Tibial artery (tissue), 4 donors: ENCODE results near the gene PRDM16.

Experiments
- DNase-seq, 2 donors: peaks; one replicate each; pipeline ENCODE4 v3.0.0-alpha.2; 2019
- H3K27ac ChIP-seq, 2 donors: fragments of 200-600 bp; sonication (generic) in 1 of 2; 1 replicate in 1 of 2; 2 replicates in 1 of 2; pipeline ENCODE4 v1.5.1; 2018 to 2019; ENCODE audit warnings: mild to moderate bottlenecking in 1 of 2
- H3K27me3 ChIP-seq, 2 donors: fragments of 200-600 bp; sonication (generic) in 1 of 2; one replicate each; pipeline versions ENCODE4 v1.5.1 to v1.6.0; 2016 to 2019
- H3K36me3 ChIP-seq, 3 donors: fragments of 200-600 bp; sonication (generic) in 2 of 3; one replicate each; pipeline ENCODE4 v1.5.1; 2016 to 2019; ENCODE audit warnings: mild to moderate bottlenecking in 2 of 3
- H3K4me1 ChIP-seq, 4 donors: fragments of 200-600 bp; sonication (generic) in 2 of 4; 1 replicate in 3 of 4; 2 replicates in 1 of 4; pipeline ENCODE4 v1.5.1; 2016 to 2019
- H3K4me3 ChIP-seq, 2 donors: fragments of 200-600 bp; sonication (generic) in 1 of 2; 1 replicate in 1 of 2; 2 replicates in 1 of 2; pipeline ENCODE4 v1.5.1; 2018 to 2019; ENCODE audit warnings: mild to moderate bottlenecking in 2 of 2
- H3K9me3 ChIP-seq, 3 donors: fragments of 200-600 bp; sonication (generic) in 1 of 3; one replicate each; pipeline ENCODE4 v1.5.1; 2016 to 2019
- CTCF ChIP-seq, 2 experiments: fragments of 200-600 bp in 1 of 2; fragments of 450-650 bp in 1 of 2; IDR thresholded peaks; one replicate each; pipeline ENCODE4 v1.5.1; 2017 to 2019; ENCODE audit warnings: antibody characterized with exemption in 2 of 2, mild to moderate bottlenecking in 1 of 2, moderate library complexity in 1 of 2
- intact Hi-C: fragments of 100-400 bp; cut with DNase I; formaldehyde crosslinking; loops from one replicate; pipeline ENCODE4 v1.15.0; 2023; ENCODE audit warnings: low total_unique reads

Gene PRDM16

DNA sequence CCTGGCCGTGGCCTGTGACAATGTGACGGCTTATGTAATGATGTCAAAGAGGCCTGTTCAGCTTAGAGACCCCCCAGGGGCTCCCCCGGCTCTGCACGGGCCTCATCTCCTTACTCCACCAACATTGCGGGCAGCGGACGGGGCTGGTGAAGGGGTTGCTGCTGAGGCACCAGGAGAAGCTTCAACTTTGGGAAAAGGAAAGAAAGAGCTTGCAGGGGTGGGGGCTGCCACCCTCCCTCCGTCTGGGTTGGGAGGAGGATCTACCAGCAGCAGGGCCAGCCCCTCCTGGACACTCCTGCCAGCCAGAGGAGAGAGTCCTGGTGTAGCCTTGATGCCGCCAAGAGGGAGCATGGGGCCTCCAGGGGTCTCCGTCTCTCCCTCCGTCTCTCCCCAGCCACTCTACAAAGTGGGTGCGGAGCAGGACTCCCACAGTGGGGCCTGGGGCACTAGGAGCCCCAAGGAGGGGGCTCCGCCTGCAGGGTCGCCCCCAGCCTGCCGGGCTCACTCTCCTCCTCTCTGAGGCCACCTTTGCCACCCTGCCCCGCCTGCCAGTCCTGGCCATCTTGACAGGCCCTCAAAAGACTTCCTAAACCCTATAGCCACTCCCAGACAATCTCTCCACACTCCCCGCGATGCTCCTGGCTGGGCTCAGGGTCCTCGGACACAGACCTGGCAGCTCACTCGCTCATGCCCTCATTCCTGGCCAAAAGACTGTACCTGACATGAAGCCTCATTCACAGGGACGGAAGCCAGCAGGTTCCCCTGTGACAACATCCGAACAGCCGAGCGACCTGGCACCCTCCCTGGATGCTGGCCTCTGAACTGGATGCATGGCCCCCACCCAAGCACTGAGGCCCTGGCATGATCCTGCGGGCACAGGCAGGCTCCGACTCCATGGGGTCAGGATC is 255.0 kb downstream of the PRDM16 start:
- H3K4me1 ChIP-seq: peaks cover 0 to 54% (median 29%) of the 10 kb centered on the region in 4 donors
- TF ChIP-seq CTCF (IDR thresholded peaks at IDR 0.05): no peak
- no peaks in the 10 kb centered on the region for H3K9me3 ChIP-seq
- intact Hi-C loops: no loop called here
- H3K4me3 ChIP-seq: no peak overlapping the region
- no peak for DNase-seq
- H3K27ac ChIP-seq: no peak overlapping the region
- H3K27me3 ChIP-seq: no peaks in the 10 kb centered on the region
- no peaks in the 10 kb centered on the region for H3K36me3 ChIP-seq

- no peaks in the 10 kb centered on the region for H3K36me3 ChIP-seq
- H3K27me3 ChIP-seq: no peaks in the 10 kb centered on the region
- DNase-seq: no peak
- intact Hi-C loops: no loop called here
- no peak overlapping the region for H3K4me3 ChIP-seq
- H3K9me3 ChIP-seq: no peaks in the 10 kb centered on the region
- H3K4me1 ChIP-seq: peaks cover 0 to 55% (median 29%) of the 10 kb centered on the region in 4 donors
- TF ChIP-seq CTCF (IDR thresholded peaks at IDR 0.05): no peak
- no peak overlapping the region for H3K27ac ChIP-seq
These were observed 255.9 kb downstream of the PRDM16 start for GRCh38 chr1:3324704-3325535.

- intact Hi-C loops: no loop called here
- no peaks in the 10 kb centered on the region for H3K27me3 ChIP-seq
- H3K9me3 ChIP-seq: no peaks in the 10 kb centered on the region
- no peak for DNase-seq
- H3K27ac ChIP-seq: no peak overlapping the region
- TF ChIP-seq CTCF (IDR thresholded peaks at IDR 0.05): no peak
- H3K36me3 ChIP-seq: no peaks in the 10 kb centered on the region
- H3K4me3 ChIP-seq: no peak overlapping the region
- H3K4me1 ChIP-seq: peaks cover 0 to 56% (median 23%) of the 10 kb centered on the region in 4 donors
These were observed 257.7 kb downstream of the PRDM16 start for GRCh38 chr1:3326516-3327388.

DNA sequence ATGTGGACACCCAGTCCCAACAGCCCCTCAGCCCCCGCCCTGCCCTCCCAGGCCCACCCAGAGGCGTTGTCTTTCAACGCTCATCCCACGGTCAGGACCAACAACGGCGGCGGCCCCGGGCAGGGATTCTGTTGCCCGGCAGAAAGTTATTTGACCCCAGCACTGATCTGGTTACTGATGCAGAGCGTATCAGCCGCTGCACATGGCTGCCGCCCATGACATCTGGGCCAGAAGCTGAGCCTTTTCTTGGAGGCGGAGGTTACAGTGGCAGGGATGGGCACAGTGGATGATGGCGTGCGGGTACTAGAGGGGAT is 258.3 kb downstream of the PRDM16 start:
- H3K27me3 ChIP-seq: no peaks in the 10 kb centered on the region
- H3K27ac ChIP-seq: no peak overlapping the region

More for the DNA sequence above, 258.3 kb downstream of the PRDM16 start:
- peaks cover 0 to 53% (median 18%) of the 10 kb centered on the region in 4 donors for H3K4me1 ChIP-seq
- no peak for DNase-seq
- intact Hi-C loops: no loop called here
- TF ChIP-seq CTCF (IDR thresholded peaks at IDR 0.05): no peak
- no peaks in the 10 kb centered on the region for H3K9me3 ChIP-seq
- H3K4me3 ChIP-seq: no peak overlapping the region
- H3K36me3 ChIP-seq: no peaks in the 10 kb centered on the region
